GM18873 (cell line): ENCODE data around the gene DPM3.
"Not testable (repeated sequence)": the region's sequence is repeated elsewhere in the genome, so short reads cannot be mapped to it uniquely, and the experiment has no call there.

Source experiments
- ATAC-seq: cut with Tn5 transposase; IDR thresholded peaks from one replicate; pipeline ENCODE4 v1.9.1; 2021; ENCODE audit warnings: mild to moderate bottlenecking, moderate library complexity, moderate number of reproducible peaks; ENCODE audit not compliant: unreplicated experiment, low FRiP score

The DPM3 gene

DNA sequence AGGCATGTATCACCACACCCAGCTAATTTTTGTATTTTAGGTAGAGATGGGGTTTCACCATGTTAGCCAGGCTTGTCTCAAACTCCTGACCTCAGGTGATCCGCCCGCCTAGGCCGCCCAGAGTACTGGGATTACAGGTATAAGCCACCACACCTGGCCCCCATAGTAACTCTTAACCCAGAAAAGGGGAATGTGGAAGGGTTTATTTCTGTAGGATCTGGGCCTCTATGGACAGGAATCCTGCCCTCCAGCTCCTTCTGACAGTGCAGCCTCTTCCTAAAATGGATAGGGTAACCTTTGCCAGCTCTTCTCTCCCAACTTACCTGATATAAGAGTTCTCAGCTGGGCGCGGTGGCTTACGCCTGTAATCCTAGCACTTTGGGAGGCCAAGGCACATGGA, 22.3 kb upstream of the DPM3 start:
- not testable (repeated sequence) for ATAC-seq

DNA sequence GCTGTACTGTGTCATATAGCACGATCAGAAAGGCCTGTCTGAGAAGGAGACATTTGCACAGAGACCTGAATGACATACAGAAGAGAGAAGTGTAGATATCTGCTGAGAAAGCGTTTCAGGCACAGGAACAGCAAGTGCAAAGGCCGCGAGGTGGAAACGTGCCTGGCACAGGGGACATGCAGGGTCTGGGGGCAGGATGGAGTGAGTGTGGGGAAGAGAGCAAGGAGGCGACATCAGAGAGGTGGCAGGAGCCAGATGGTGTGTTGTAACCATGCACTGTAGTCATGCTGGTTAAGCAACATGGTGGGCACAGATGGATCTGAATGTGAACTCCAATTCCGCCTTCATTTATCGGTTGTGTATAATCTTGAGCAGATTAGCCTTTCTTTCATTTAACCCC, 19.8 kb upstream of the DPM3 start:
- ATAC-seq: no peak

DNA sequence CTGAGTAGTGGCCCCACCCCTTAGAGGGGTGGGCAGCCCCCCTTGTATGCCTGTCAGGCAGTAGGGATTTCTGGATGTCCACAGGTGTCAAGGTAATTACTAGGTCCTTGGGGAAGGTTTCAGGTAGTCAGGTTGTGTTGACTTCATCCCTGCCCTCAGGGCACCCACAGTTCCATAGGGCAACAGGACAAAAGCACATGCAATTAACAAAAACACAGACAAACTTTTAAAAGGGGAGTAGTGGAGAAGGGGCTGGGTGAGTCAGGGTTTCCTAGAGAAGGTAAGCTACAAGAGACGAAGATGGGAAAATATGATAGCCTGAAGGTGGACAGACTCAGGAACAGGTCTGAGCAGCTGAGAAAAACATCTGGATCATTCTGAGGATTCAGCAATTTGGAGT, 18.7 kb upstream of the DPM3 start:
- ATAC-seq: no peak

DNA sequence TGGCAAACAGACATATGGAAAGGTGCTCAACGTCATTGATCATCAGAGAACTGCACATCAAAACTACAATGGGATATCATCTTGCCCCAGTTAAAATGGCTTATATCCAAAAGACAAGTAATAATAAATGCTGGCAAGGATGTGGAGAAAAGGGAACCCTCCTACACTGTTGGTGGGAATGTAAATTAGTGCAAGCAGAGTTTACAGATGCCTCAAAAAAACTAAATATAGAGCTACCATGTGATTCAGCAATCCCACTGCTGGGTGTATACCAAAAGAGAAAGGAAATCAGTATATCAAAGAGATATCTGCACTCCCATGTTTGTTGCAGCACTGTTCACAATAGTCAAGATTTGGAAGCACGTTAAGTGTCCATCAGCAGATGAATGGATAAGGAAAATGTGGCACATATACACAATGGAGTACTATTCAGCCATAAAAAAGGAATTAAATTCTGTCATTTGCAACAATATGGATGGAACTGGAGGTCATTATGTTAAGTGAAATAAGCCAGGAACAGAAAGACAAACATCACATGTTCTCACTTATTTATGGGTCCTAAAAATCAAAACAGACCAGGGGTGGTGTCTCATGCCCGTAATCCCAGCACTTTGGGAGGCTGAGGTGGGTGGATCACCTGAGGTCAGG, 15.8 kb upstream of the DPM3 start:
- ATAC-seq: not testable (repeated sequence)

DNA sequence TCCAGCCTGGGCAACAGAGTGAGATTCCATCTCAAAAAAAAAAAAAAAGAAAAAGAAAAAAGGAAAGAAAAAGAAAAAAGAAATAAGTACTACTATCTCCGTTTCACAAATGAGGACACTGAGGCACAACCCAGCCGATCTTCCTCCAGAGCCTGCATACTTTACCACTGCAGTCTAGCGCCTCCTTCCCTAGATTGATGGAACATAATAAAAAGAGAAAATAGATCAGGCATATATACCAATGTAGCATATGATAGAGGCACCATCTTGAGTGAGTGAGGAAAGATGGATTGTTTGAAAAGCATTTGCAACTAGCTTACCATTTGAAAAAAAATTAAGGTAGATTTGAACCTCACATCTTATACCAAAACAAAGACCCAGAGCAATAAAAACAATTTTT, 5.2 kb upstream of the DPM3 start:
- ATAC-seq: no peak

DNA sequence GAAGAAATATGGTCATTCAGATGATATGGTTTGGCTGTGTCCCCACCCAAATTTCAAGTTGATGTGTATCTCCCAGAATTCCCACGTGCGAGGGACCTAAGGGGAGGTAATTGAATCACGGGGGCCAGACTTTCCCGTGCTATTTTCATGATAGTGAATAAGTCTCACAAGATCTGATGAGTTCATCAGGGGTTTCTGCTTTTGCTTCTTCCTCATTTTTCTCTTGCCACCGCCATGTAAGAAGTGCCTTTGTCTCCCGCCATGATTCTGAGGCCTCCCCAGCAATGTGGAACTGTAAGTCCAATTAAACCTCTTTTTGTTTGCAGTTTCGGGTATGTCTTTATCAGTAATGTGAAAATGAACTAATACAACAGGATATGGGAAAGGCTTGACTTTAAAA, 1.4 kb upstream of the DPM3 start:
- no peak for ATAC-seq

DNA sequence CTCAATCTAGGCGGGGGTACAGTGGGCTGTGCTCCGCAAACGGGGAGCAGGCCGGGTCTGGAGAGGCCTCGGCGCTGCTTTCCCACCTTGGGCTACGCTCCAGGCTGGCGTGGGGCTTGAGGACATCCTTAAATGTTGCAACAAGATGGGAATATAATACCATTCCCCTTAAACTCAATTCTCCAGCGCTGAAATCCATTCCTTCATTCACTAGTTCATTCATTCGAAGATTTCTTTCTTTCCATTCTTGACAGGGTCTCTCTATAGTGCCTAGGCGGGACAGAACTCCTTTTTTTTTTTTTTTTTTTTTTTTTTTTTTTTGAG, 261 bp upstream of the DPM3 start:
- no peak for ATAC-seq

DNA sequence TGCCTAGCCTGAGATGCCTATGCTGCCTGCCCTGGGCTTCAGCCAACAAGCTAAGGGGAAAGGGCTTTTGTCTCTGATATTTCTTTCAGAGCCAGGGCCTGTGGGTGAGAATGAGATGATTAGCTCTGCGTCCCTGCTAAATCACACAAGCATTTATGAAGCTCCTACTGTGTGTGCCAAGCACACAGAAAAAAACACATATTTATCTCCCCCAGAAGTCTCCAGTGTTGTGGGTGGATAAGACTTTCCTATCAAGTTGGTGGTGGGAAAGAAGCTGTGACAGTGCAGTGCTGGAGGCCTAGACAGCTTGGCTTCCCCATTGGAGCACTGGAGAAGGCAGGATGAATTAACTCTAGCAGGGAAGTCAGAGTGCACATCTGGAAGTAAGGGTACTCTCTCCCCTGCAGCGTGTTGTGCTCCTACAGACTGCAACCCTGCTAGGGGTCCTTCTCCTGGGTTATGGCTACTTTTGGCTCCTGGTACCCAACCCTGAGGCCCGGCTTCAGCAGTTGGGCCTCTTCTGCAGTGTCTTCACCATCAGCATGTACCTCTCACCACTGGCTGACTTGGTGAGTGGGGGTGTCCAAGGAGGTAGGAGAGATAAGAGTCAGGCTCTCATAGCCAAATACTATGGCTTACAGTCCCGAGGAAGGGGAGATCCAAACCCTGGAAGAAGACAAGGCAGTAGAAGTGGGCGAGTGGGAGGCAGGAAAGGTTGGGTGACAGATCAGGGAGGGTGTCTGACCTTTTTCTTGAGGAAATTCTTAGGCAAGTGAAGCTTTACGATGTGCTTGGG, 3.0 kb downstream of the DPM3 start:
- ATAC-seq: no peak

DNA sequence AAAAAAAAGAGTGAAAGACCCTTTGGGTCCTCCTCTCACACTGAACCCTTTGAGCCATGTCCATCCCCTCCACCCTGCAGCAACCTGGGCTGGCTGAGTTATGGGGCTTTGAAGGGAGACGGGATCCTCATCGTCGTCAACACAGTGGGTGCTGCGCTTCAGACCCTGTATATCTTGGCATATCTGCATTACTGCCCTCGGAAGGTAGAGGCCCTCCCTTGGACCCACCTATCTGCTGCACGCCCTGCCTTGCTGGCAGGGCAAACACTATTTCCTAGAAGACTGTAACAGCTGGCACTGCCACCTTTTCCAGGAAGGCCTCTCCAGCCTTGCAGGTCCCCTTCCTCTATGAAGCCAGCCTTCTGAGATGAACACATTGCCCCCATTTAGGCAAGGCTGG, 3.6 kb downstream of the DPM3 start:
- ATAC-seq: no peak

DNA sequence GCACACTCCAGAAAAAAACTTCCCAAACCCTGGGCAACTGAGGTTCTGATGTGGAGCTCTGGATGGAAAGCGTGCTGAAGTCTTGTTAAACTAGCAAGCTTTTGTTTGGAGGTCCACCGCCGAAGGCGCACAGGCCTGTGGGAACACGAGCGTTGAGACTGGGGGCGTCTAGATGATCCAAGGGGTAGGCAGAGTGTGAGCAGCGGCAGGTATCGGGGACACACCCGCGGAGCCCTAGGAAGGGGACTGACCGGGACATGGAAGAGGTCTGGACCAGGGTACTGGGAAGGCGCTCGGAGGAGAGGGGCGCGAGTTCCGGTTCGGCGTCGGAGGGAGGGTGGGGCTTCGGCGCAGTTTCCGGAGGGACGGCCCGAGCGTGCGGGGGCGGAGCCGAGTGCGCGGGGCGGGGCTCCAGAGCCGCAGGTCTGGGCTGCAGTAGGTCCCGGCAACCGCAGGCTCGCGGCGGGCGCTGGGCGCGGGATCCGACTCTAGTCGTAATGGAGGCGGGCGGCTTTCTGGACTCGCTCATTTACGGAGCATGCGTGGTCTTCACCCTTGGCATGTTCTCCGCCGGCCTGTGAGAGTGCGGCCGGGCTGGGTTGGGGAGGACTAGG, 4.8 kb downstream of the DPM3 start, which contains the start of gene SLC50A1:
Gene SLC50A1, plus strand, starts transcription at position 438 of the 614 bp plus-strand sequence. Its CDS starts 60 bp downstream, at position 498.
- ATAC-seq: peak; percentile 52

DNA sequence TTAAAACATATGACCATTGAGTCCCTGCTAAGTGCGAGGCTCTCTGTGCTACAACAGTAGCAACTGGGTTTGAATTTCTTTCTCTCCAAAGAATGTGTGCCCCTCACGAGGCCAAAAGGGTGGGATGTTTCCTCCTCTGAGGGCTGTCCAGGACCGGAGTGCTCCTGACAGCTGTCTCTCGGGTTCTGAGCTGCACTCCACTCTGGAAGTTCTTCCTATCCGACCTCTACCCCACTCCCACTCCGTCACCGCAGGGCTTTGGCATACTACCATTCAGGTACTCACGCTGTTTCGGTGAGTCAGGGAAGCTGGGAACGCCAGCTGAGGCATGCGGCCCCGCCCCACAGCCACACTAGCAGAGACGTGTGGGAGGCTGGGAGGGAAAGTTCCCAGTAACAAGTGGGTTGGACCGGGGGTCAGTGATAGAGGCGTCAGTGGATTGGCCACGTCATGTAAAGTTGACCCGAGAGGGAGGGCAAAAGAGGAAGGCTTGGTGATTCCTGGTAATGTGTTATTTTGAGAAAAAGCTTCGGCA, 5.4 kb downstream of the DPM3 start:
- no peak for ATAC-seq

DNA sequence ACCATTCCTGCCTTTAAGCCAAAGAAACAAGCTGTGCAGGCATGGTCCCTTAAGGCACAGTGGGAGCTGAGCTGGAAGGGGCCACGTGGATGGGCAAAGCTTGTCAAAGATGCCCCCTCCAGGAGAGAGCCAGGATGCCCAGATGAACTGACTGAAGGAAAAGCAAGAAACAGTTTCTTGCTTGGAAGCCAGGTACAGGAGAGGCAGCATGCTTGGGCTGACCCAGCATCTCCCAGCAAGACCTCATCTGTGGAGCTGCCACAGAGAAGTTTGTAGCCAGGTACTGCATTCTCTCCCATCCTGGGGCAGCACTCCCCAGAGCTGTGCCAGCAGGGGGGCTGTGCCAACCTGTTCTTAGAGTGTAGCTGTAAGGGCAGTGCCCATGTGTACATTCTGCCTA, 6.0 kb downstream of the DPM3 start:
- no peak for ATAC-seq

DNA sequence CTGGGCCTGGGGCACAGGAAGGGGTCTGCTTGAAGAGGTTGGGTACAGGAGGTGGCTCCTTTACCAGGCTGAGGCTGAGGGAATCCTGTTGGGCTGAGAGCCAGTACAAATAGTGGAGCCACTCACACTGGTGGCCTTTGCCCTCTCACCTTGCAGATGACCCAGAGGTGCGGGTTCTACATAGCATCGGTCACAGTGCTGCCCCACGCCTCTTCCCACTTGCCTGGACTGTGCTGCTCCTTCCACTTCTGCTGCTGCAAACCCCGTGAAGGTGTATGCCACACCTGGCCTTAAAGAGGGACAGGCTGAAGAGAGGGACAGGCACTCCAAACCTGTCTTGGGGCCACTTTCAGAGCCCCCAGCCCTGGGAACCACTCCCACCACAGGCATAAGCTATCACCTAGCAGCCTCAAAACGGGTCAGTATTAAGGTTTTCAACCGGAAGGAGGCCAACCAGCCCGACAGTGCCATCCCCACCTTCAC, 6.5 kb downstream of the DPM3 start:
- ATAC-seq: no peak

DNA sequence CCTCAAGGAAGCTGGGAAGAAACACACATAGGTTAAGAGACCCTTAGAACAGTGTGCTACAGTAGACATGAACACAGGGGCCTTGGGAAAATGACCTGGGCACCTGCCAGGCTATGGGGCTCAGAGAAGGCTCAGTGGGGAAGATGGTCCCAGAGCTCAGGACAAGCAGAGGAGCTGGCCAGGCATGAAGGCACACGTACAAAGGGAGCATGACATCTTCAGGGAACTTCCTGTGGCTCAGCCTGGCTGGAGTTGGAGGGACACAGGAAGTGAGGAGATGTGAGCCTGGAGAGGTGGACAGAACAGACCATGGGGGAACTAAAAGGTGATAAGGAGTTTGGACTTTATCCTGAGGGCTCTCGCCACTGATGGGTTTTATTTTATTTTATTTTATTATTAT, 8.5 kb downstream of the DPM3 start:
- no peak for ATAC-seq

DNA sequence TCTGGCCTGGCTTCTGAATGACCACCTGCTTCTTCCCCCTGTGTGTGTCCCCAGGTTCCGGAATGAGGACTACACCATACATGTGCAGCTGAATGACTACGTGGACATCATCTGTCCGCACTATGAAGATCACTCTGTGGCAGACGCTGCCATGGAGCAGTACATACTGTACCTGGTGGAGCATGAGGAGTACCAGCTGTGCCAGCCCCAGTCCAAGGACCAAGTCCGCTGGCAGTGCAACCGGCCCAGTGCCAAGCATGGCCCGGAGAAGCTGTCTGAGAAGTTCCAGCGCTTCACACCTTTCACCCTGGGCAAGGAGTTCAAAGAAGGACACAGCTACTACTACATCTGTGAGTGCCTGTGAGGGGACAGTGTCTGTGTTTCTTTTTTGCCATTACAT, 9.0 kb downstream of the DPM3 start:
- no peak for ATAC-seq

DNA sequence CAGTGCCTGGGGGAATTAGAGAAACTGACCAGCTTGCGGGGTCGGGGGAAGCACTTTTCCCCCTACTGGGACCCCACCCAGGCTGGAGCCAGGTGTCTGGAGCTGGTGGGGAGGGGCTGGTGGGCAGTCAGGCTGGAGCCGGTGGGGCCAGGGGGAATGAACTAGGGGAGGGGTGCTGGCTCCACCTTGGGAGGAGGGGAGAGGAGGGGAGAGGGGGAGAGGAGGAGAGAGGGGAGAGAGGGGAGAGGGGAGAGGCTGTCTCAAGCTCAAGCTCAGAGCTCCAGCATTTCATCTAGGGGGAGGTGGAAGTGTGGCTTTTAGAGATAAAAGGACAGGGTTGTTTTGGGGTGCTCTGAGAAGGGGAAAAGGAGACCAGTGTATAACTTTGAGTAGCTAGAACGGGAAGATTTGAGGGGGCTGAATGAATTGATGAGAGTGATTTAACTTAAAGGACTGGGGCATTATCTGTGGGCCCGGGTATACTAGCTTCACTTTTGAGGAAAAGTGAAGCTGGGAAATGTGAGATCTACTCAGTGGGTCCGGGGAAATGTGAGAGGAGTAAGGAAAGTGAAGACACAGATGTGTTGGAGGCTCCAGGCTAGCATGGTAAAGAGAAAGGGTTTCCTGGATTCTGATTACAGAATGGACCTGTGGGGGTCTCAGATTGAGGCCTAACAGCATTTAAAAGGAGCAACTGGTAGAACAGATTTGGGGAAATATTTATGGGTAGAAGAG, 9.9 kb downstream of the DPM3 start:
- ATAC-seq: no peak

DNA sequence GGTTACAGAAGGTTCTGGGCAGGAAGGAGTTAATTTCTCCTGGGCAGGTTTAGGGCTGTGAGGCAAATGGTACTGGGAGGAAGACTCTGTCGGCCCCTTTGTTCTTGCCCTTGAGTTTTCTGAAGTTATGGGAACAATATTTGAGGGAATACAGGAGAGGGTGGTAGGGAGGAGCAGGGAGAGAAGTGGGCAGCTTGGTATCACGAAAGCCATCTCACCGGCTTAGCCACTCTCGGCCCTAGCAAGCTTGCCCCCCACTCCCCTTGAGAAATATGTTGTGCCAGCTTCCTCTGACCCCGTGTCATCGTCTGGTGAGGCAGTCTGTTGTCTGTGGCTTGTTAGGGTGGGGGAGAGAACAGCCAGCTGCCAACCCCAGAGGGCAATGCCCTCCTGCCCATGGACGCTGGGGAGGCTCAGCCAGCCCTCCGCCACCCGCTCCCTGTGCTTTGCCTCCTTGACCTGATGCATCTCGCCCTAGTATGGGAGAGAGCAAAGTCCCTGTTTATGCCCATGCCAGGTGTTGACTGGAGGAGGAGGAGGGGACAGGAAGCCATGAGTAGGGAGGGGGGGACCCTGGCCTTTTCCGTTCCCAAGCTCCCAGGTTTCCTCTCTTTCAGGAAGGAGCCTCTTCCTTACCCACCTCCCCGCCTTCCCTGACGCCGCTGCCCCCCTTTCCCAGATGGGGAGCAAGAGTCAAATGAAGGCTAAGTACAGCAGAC, 11.4 kb downstream of the DPM3 start:
- no peak for ATAC-seq

DNA sequence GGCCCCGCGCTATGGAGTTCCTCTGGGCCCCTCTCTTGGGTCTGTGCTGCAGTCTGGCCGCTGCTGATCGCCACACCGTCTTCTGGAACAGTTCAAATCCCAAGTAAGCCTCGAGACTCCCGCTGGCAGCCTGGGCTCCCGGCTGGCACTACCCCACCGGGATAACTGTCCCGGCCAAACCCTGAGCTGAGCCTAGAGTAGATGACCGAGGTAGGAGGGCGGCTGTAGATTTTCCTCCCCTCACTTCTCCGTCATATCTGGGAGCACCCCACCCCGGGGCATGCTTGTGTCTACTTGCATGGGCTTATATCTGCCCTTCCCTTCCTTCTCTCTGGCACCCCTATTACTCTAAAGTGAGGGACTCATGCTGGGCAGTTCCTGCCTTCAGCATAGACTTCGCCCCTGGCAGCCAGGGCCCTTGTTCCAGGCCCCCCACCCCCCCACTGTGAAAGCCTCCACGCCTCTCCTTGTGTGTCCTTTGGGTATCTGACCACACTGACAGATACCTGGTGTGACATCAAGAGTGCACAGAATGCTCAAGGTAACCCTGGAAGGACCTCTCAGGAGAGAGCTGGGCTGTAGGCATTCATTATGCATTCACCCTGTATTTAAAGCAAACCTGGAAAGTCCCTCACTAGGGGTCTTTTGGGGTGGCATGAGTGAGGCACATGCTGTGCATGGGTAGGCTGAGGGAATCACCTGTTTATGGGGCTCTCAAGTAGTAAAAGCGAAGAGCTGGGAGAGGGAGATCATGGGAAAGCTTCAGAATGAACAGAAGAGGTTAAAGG, 12.2 kb downstream of the DPM3 start:
- ATAC-seq: no peak
